Suppressor macrophage treated with lipopolysaccharide for 4 hours (primary cell): ENCODE measurements around the gene EXOSC2.

Experiments used
- DNase-seq: peaks from one replicate; pipeline ENCODE4 v3.0.0-alpha.2; 2020

EXOSC2 gene

DNA sequence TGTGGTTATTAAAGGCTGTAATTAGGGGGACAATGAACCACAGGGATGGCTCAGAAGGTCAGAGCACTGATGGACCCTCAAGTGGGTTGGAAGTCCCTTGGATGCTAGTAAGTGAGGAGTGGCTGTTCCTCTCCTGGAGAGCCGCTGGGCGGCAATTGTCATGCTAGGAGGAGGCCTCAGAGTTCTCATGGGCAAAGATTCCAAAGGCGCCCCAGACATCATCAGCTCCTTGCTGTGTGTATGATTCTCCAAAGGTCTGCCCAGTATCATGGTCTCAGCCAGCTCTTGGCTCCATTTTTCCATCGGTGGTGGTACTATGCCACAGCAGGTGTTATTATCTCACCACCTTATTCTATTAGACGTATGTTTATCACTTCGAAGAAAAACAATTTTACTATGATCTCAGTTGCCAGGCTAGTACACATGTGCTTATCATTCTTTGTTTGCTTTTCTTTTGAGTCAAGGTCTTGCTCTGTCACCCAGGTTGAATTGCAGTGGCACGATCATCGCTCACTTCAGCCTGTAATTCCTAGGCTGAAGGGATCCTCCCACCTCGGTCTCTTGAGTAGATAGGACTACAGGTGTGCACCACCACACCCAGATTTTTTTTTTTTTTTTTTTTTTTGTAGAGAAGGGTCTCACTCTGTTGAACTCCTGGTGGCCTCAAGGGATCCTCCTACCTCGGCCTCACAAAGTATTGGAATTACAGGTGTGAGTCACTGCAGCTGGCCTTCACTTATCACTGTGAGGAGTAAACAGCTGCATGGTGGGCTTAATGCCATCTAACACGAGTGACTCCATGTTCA lies 46.8 kb downstream of the EXOSC2 start:
- no peak for DNase-seq

- DNase-seq = no peak
Observed at GRCh38 chr9:130741024-130741305, 47.4 kb downstream of the EXOSC2 start.

DNA sequence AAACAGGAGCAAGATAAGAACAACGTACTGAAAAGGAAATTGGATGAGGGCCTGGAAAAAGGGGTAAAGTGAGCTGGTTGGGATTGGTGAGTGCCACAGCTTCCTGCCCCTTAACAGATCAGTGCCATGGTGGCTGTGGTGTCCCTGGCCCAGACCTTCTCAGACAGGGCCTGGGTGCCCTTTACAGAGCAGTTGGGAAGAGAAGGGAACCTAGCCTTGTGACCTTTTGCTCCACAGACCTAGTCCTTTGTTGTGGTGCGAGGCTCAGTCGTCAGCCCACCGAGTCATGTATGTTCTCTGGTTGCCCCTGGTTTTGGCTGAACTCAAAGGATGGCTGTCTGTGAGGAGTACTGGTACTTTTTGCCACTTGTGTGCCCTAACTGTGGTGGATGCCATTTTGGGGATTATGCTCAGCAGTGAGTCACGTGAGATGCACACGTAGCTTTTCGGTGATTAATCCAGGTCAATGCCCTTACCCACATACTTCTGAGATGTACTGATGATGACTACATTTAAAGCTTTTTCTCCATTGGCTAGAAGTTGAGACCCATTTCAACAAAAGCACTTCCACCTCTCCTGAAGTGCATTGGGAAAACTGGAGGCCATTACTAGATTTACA lies 48.4 kb downstream of the EXOSC2 start:
- DNase-seq = no peak

- no peak for DNase-seq
Observed at GRCh38 chr9:130743656-130744055, 50.1 kb downstream of the EXOSC2 start.

DNA sequence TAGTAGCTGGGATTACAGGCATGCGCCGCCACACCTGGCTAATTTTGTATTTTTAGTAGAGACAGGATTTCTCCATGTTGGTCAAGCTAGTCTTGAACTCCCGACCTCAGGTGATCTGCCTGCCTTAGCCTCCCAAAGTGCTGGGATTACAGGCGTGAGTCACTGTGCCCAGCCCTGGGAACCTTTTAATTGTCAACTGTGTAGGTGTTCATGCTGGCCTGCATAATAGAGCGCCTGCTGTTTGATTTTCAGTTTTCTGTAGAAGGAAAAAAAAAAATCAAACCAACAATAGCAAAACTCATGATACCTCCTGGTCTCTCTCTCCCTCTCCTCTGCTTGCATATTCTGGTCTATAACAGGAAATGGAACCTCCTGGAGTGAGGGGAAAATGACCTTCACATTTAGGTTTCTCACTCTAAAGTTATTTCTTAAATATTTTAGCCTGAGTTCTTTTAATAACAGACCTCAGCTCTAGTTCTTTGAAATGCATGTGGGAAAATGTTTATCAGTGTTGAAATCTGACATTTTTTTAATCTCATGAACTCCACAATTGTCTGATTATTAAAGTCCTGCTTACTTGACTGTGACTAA lies 51.7 kb downstream of the EXOSC2 start:
- no peak for DNase-seq

DNA sequence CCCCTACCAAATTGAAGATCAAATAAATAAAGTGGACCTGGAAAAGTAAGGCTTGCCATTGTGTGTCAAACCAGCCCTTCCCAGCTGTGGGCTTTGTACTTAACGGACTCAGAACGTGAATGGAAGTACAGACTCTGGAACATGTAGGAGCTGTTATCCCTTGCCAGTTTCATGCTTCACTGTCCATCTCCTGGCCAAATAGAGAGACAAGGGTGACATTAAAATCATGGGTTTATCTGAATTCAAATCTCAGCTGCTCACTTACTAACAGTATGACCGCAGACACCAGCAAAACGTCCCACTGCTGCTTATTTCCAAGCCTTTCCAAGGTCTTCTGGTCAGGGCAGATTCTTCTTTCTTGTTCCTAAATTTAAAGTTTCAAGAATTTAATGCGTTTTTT lies 52.2 kb downstream of the EXOSC2 start:
- DNase-seq = no peak

DNA sequence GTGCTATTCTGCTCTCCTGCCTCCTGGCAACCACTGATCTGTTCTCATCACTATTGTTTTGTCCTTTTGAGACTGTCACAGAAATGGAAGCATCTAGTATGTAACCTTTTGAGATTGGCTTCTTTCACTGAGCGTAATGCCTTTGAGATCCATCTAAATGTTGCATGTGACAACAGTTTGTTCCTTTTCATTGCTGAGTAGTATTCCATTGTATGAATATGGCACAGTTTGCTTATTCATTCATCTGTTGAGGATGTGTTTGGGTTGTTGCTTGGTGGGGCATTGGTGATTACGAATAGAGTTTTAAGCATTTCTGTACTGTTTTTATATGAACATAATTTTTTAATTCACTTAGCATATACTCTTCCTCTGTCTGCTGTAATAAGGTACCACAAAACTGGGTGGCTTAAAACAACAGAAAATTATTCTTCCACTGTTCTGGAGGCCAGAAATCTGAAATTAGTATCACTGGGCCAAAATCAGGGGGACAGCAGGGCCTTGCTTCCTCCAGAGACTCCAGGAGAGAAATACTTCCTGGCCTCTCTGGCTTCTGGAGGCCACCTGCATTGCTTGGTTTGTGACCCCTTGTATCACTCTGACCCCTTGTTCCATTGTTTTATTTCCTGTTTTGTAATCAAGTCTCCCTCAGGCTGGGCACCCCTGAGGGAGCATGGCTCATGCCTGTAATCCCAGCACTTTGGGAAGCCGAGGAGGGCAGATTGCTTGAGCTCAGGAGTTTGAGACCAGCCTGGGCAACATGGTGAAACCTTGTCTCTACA lies 53.0 kb downstream of the EXOSC2 start:
- no peak for DNase-seq

- DNase-seq = no peak
Observed at GRCh38 chr9:130751631-130752355, 58.2 kb downstream of the EXOSC2 start.
